ENCODE results near the gene DUOX1.

GRCh38 chr15:45155739-45156138 lies 25.9 kb downstream of the DUOX1 start:
- TF ChIP-seq RXRB (CRISPR knock-in tag; IDR thresholded peaks at IDR 0.05; ENCODE audit: borderline replicate concordance), result no peak
- no peak for TF ChIP-seq ZNF563 (CRISPR knock-in tag; IDR thresholded peaks at IDR 0.05)
- no peak for TF ChIP-seq BCL6 (CRISPR knock-in tag; IDR thresholded peaks at IDR 0.05)
- TF ChIP-seq SP1 (IDR thresholded peaks at IDR 0.05), result no peak
- TF ChIP-seq SP1 (CRISPR knock-in tag; IDR thresholded peaks at IDR 0.05), result no peak
- no peak for TF ChIP-seq POLR2A (IDR thresholded peaks at IDR 0.05; ENCODE audit: insufficient read depth in 1 of 2, low read depth in 2 of 2, low read length in 2 of 2)
- TF ChIP-seq HMGXB4 (CRISPR knock-in tag; IDR thresholded peaks at IDR 0.05; ENCODE audit: borderline replicate concordance in 1 of 2, low read depth in 1 of 2), result no peak
- no peak for TF ChIP-seq ZNF317 (CRISPR knock-in tag; IDR thresholded peaks at IDR 0.05)
- TF ChIP-seq RAD21 (CRISPR knock-in tag; IDR thresholded peaks at IDR 0.05), result no peak
